HCT116 (cell line): Measurements from ENCODE around the gene TRPM3. TPM values are rescaled to one million over a fixed set of nuclear protein-coding genes. Genes with fewer than 3 reads are reported as not detected.

Experiments used
- ATAC-seq: fragments of 200-7000 bp; cut with Tn5 transposase; 2 replicates; pipeline ENCODE4 v1.9.1; 2020; ENCODE audit warnings: mild to moderate bottlenecking, moderate library complexity
- BruUV-seq: library from RNA; stranded (reverse); fragments of 400-500 nt; replicated peaks from 2 replicates; lab custom pipeline; 2021; lab: Mats Ljungman, UMichigan
- CTCF ChIA-PET: fragments of 300-600 bp; sonication (Branson Sonifier 250); formaldehyde crosslinking; loops from one replicate; lab custom pipeline; 2021; ENCODE audit warnings: antibody characterized with exemption; lab: Charles Lee
- POLR2A ChIA-PET: fragments of 300-600, 350-600 bp; sonication (Branson Sonifier 250); formaldehyde crosslinking; loops from one replicate; lab custom pipeline; 2021; ENCODE audit warnings: antibody characterized with exemption; lab: Charles Lee
- RAD21 ChIA-PET, 2 experiments: fragments of 300-600 bp; sonication (Branson Sonifier 250); formaldehyde crosslinking; loops; one replicate each; lab custom pipeline; 2023; ENCODE audit warnings: low total read pairs in 2 of 2; ENCODE audit not compliant: uncharacterized antibody in 2 of 2, unreplicated experiment in 2 of 2, low non-redundant PET in 1 of 2; lab: Charles Lee
- DNase-seq: peaks from one replicate; pipeline ENCODE4 v3.0.0-alpha.2; 2010; ENCODE audit warnings: low read depth, low spot score
- H2AFZ ChIP-seq: fragments of 200-600 bp; shearing (Covaris generic), sonication (generic); 2 replicates; pipeline ENCODE4 v1.6.1; 2017; ENCODE audit warnings: low read depth, mixed run types, mixed read lengths, antibody characterized with exemption, low read length; ENCODE audit not compliant: poor library complexity, severe bottlenecking
- H3K27ac ChIP-seq: 2 replicates; pipeline ENCODE4 v1.5.1; 2012; ENCODE audit warnings: low read depth, low read length
- H3K27me3 ChIP-seq: fragments of 200-600 bp; sonication (generic); 2 replicates; pipeline ENCODE4 v1.6.1; 2016; ENCODE audit warnings: mixed run types, low read length, mixed read lengths; ENCODE audit not compliant: insufficient read depth
- H3K36me3 ChIP-seq, 2 experiments: fragments of 200-500 bp in 1 of 2; fragments of 200-600 bp in 1 of 2; sonication (Bioruptor generic) in 1 of 2; sonication (generic) in 1 of 2; 2 replicates each; pipeline versions ENCODE4 v1.5.1 to v1.6.1; 2014 to 2016; ENCODE audit warnings: low read length in 2 of 2, inconsistent platforms in 1 of 2, mixed read lengths in 1 of 2, mixed run types in 1 of 2; ENCODE audit not compliant: insufficient read depth in 2 of 2, control insufficient read depth in 1 of 2
- H3K4me1 ChIP-seq, 2 experiments: fragments of 200-600 bp in 1 of 2; sonication (generic) in 1 of 2; 2 replicates each; pipeline versions ENCODE4 v1.5.1 to v1.6.1; 2012 to 2017; ENCODE audit warnings: low read length in 2 of 2, inconsistent platforms in 1 of 2, mild to moderate bottlenecking in 1 of 2, mixed read lengths in 1 of 2, mixed run types in 1 of 2, moderate library complexity in 1 of 2; ENCODE audit not compliant: insufficient read depth in 2 of 2, control insufficient read depth in 1 of 2
- H3K4me2 ChIP-seq: fragments of 200-600 bp; sonication (generic); 2 replicates; pipeline ENCODE4 v1.6.1; 2017; ENCODE audit warnings: mixed run types, low read length, mixed read lengths
- H3K4me3 ChIP-seq, 2 experiments: fragments of 200-600 bp in 1 of 2; sonication (generic) in 1 of 2; replicated peaks in 1 of 2; 2 replicates each; pipeline ENCODE4 v1.5.1; 2011 to 2016; ENCODE audit warnings: low read length in 2 of 2, control low read depth in 1 of 2, low read depth in 1 of 2, mild to moderate bottlenecking in 1 of 2, mixed read lengths in 1 of 2, mixed run types in 1 of 2
- H3K79me2 ChIP-seq: fragments of 200-600 bp; sonication (generic); 2 replicates; pipeline ENCODE4 v1.6.1; 2017; ENCODE audit warnings: mild to moderate bottlenecking, mixed run types, low read length, moderate library complexity, mixed read lengths; ENCODE audit not compliant: insufficient read depth
- H3K9ac ChIP-seq: fragments of 200-600 bp; sonication (generic); 2 replicates; pipeline ENCODE4 v1.6.1; 2016; ENCODE audit warnings: low read length, mixed read lengths
- H3K9me2 ChIP-seq: fragments of 200-600 bp; sonication (generic), shearing (Covaris generic); 2 replicates; pipeline ENCODE4 v1.6.1; 2017; ENCODE audit warnings: mixed run types, mild to moderate bottlenecking, moderate library complexity; ENCODE audit not compliant: insufficient read depth
- H3K9me3 ChIP-seq, 2 experiments: fragments of 200-500 bp in 1 of 2; fragments of 200-600 bp in 1 of 2; sonication (Bioruptor generic) in 1 of 2; sonication (generic) in 1 of 2; 2 replicates each; pipeline ENCODE4 v1.6.1; 2014 to 2017; ENCODE audit warnings: low read length in 2 of 2, mixed read lengths in 2 of 2, inconsistent platforms in 1 of 2, low read depth in 1 of 2, mild to moderate bottlenecking in 1 of 2, mixed run types in 1 of 2, moderate library complexity in 1 of 2; ENCODE audit not compliant: control insufficient read depth in 1 of 2, insufficient read depth in 1 of 2
- H4K20me1 ChIP-seq: fragments of 200-600 bp; sonication (generic), shearing (Covaris generic); 2 replicates; pipeline ENCODE4 v1.6.1; 2017; ENCODE audit warnings: mixed run types, mild to moderate bottlenecking, moderate library complexity; ENCODE audit not compliant: insufficient read depth
- CBX3 ChIP-seq: IDR thresholded peaks from 2 replicates; pipeline ENCODE4 v1.6.1; 2012; ENCODE audit warnings: low read depth
- ELF1 ChIP-seq: IDR thresholded peaks from 2 replicates; pipeline ENCODE4 v1.6.1; 2012; ENCODE audit warnings: low read depth, borderline replicate concordance
- EZH2phosphoT487 ChIP-seq: fragments of 200-600 bp; IDR thresholded peaks from 2 replicates; pipeline ENCODE4 v1.6.1; 2018; ENCODE audit warnings: antibody characterized with exemption, borderline replicate concordance
- POLR2A ChIP-seq: IDR thresholded peaks from 2 replicates; pipeline ENCODE4 v1.7.0; 2011; ENCODE audit warnings: borderline replicate concordance; ENCODE audit not compliant: insufficient read depth, insufficient read length; ENCODE audit errors: extremely low read depth
- POLR2AphosphoS5 ChIP-seq: IDR thresholded peaks from 2 replicates; pipeline ENCODE4 v1.6.1; 2011; ENCODE audit warnings: mild to moderate bottlenecking, low read depth, low read length, moderate library complexity
- SP1 ChIP-seq: IDR thresholded peaks from 2 replicates; pipeline ENCODE4 v1.6.1; 2012; ENCODE audit warnings: low read depth
- SRF ChIP-seq: IDR thresholded peaks from 2 replicates; pipeline ENCODE4 v1.6.1; 2012; ENCODE audit warnings: low read depth
- YY1 ChIP-seq: IDR thresholded peaks from 2 replicates; pipeline ENCODE4 v1.6.1; 2011; ENCODE audit warnings: low read length, low read depth, moderate library complexity, mild to moderate bottlenecking; ENCODE audit not compliant: insufficient replicate concordance; ENCODE audit errors: extremely low read depth
- ZNF274 ChIP-seq: fragments of 200-500 bp; sonication (Bioruptor generic); IDR thresholded peaks from 2 replicates; pipeline ENCODE4 v1.6.1; 2014; ENCODE audit warnings: mild to moderate bottlenecking, low read depth, low read length, inconsistent platforms
- intact Hi-C: fragments of 100-400 bp; cut with micrococcal nuclease; formaldehyde crosslinking; loops from 2 replicates; pipeline ENCODE4 v1.10.0; 2022
- total RNA-seq: library from RNA; stranded (reverse); gene quantifications from one replicate; pipeline ENCODE4 v1.2.1, GENCODE V29; 2021; ENCODE audit not compliant: unreplicated experiment
- TF ChIP-seq, protein P1 (sequence below), 3 experiments: fragments of 200-600 bp in 1 of 3; sonication (generic) in 1 of 3; IDR thresholded peaks in 2 of 3; conservative IDR thresholded peaks in 1 of 3; 2 replicates each; pipeline ENCODE4 v1.5.1; 2012 to 2017; ENCODE audit warnings: low read depth in 2 of 3, low read length in 2 of 3, antibody characterized with exemption in 1 of 3, borderline replicate concordance in 1 of 3, control low read depth in 1 of 3, mild to moderate bottlenecking in 1 of 3, mixed read lengths in 1 of 3, mixed run types in 1 of 3, moderate library complexity in 1 of 3; ENCODE audit not compliant: insufficient read depth in 1 of 3
- TF ChIP-seq, protein P2 (sequence below): IDR thresholded peaks from 2 replicates; pipeline ENCODE4 v1.6.1; 2012
- TF ChIP-seq, protein P3 (sequence below): IDR thresholded peaks from 2 replicates; pipeline ENCODE4 v1.6.1; 2012; ENCODE audit warnings: low read depth

TRPM3 gene
- total RNA-seq, 1 experiment from 2014 or later, result not detected

DNA sequence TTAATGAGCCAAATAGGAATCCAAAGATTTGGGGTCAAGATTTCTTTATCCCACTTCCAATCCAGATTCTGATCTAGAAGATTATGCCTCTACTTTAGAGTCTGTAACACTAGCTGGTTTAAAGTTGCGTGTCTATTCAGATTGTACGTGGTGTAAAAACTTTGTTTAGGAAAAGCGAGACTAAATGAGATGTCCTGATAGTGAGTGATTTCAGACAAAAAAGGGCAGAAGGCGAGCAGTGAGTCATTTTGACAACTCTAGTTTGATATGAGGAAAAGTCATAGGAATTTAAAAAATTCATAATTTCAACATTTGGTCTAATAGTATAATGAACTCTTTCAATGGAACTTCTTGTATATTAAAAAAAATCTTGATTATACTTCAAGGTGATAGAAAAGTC, 587.4 kb downstream of the TRPM3 start:
- H2AFZ ChIP-seq, result no peak overlapping the region
- RAD21 ChIA-PET, result no interaction called here
- no peak for TF ChIP-seq CBX3
- TF ChIP-seq, protein P1, sequence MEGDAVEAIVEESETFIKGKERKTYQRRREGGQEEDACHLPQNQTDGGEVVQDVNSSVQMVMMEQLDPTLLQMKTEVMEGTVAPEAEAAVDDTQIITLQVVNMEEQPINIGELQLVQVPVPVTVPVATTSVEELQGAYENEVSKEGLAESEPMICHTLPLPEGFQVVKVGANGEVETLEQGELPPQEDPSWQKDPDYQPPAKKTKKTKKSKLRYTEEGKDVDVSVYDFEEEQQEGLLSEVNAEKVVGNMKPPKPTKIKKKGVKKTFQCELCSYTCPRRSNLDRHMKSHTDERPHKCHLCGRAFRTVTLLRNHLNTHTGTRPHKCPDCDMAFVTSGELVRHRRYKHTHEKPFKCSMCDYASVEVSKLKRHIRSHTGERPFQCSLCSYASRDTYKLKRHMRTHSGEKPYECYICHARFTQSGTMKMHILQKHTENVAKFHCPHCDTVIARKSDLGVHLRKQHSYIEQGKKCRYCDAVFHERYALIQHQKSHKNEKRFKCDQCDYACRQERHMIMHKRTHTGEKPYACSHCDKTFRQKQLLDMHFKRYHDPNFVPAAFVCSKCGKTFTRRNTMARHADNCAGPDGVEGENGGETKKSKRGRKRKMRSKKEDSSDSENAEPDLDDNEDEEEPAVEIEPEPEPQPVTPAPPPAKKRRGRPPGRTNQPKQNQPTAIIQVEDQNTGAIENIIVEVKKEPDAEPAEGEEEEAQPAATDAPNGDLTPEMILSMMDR (IDR thresholded peaks at IDR 0.05 in 2 of 3, conservative IDR thresholded peaks at IDR 0.05 in 1 of 3; ENCODE audit: borderline replicate concordance in 1 of 3, insufficient read depth in 1 of 3, low read depth in 2 of 3, low read length in 2 of 3), result no peak
- TF ChIP-seq, protein P2, sequence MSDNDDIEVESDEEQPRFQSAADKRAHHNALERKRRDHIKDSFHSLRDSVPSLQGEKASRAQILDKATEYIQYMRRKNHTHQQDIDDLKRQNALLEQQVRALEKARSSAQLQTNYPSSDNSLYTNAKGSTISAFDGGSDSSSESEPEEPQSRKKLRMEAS, result no peak
- no peak for TF ChIP-seq ZNF274
- no peak for TF ChIP-seq YY1
- no peak for TF ChIP-seq POLR2A
- TF ChIP-seq SP1, result no peak
- TF ChIP-seq, protein P3, sequence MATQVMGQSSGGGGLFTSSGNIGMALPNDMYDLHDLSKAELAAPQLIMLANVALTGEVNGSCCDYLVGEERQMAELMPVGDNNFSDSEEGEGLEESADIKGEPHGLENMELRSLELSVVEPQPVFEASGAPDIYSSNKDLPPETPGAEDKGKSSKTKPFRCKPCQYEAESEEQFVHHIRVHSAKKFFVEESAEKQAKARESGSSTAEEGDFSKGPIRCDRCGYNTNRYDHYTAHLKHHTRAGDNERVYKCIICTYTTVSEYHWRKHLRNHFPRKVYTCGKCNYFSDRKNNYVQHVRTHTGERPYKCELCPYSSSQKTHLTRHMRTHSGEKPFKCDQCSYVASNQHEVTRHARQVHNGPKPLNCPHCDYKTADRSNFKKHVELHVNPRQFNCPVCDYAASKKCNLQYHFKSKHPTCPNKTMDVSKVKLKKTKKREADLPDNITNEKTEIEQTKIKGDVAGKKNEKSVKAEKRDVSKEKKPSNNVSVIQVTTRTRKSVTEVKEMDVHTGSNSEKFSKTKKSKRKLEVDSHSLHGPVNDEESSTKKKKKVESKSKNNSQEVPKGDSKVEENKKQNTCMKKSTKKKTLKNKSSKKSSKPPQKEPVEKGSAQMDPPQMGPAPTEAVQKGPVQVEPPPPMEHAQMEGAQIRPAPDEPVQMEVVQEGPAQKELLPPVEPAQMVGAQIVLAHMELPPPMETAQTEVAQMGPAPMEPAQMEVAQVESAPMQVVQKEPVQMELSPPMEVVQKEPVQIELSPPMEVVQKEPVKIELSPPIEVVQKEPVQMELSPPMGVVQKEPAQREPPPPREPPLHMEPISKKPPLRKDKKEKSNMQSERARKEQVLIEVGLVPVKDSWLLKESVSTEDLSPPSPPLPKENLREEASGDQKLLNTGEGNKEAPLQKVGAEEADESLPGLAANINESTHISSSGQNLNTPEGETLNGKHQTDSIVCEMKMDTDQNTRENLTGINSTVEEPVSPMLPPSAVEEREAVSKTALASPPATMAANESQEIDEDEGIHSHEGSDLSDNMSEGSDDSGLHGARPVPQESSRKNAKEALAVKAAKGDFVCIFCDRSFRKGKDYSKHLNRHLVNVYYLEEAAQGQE, result no peak
- no peak for TF ChIP-seq POLR2AphosphoS5
- no peak for TF ChIP-seq SRF
- no peak for TF ChIP-seq EZH2phosphoT487
- TF ChIP-seq ELF1, result no peak

More for the DNA sequence above, 587.4 kb downstream of the TRPM3 start:
- CTCF ChIA-PET, result no interaction called here
- H3K9me2 ChIP-seq, result no peaks in the 10 kb centered on the region
- no peak overlapping the region for H3K27ac ChIP-seq
- H3K4me1 ChIP-seq, result no peaks in the 10 kb centered on the region
- H4K20me1 ChIP-seq, result no peaks in the 10 kb centered on the region
- H3K36me3 ChIP-seq, result no peaks in the 10 kb centered on the region
- no peaks in the 10 kb centered on the region for H3K9me3 ChIP-seq
- H3K4me3 ChIP-seq, result no peak overlapping the region
- DNase-seq (no peak), ATAC-seq (no peak)
- no peaks in the 10 kb centered on the region for H3K79me2 ChIP-seq
- H3K9ac ChIP-seq, result no peak overlapping the region
- POLR2A ChIA-PET, result no interaction called here
- BruUV-seq, result no TSS peak
- no peak overlapping the region for H3K4me2 ChIP-seq
- no peaks in the 10 kb centered on the region for H3K27me3 ChIP-seq
- intact Hi-C loops, result loop anchor here (10.0 kb wide), 1 partner anchor 59 kb away; no protein-coding TSS in a partner anchor
